Esophagus muscularis mucosa (tissue), 4 donors: ENCODE data around the gene CNST.

Experiments
- EP300 ChIP-seq: sonication (generic); formaldehyde crosslinking; IDR thresholded peaks from one replicate; pipeline ENCODE4 v1.6.1; 2017; ENCODE audit warnings: antibody characterized with exemption
- POLR2A ChIP-seq: fragments of 450-650 bp; IDR thresholded peaks from one replicate; pipeline ENCODE4 v1.6.1; 2017; ENCODE audit warnings: antibody characterized with exemption, moderate library complexity, mild to moderate bottlenecking, low read depth
- POLR2AphosphoS5 ChIP-seq, 2 donors: sonication (generic); formaldehyde crosslinking; IDR thresholded peaks; one replicate each; pipeline ENCODE4 v1.6.1; 2017; ENCODE audit warnings: antibody characterized with exemption in 2 of 2
- TF ChIP-seq, protein P1 (sequence below), 3 experiments: fragments of 200-600 bp in 2 of 3; fragments of 450-650 bp in 1 of 3; sonication (generic) in 2 of 3; IDR thresholded peaks; one replicate each; pipeline ENCODE4 v1.5.1; 2017 to 2019; ENCODE audit warnings: antibody characterized with exemption in 3 of 3, mild to moderate bottlenecking in 2 of 3, moderate library complexity in 1 of 3

- TF ChIP-seq, protein P1, sequence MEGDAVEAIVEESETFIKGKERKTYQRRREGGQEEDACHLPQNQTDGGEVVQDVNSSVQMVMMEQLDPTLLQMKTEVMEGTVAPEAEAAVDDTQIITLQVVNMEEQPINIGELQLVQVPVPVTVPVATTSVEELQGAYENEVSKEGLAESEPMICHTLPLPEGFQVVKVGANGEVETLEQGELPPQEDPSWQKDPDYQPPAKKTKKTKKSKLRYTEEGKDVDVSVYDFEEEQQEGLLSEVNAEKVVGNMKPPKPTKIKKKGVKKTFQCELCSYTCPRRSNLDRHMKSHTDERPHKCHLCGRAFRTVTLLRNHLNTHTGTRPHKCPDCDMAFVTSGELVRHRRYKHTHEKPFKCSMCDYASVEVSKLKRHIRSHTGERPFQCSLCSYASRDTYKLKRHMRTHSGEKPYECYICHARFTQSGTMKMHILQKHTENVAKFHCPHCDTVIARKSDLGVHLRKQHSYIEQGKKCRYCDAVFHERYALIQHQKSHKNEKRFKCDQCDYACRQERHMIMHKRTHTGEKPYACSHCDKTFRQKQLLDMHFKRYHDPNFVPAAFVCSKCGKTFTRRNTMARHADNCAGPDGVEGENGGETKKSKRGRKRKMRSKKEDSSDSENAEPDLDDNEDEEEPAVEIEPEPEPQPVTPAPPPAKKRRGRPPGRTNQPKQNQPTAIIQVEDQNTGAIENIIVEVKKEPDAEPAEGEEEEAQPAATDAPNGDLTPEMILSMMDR (IDR thresholded peaks at IDR 0.05) = no peak
- TF ChIP-seq EP300 = no peak
- TF ChIP-seq POLR2A = no peak
- no peak for TF ChIP-seq POLR2AphosphoS5 (IDR thresholded peaks at IDR 0.05)
These were observed 93.4 kb downstream of the CNST start for GRCh38 chr1:246659594-246660140.
